Activated T-helper 2 cell treated with anti-CD3 and anti-CD28 coated beads, Interferon-gamma antibody, Interleukin-2, Interleukin-4, amounts not matched to agents 10 μg/mL and 5 μg/mL and 100 μg/mL, durations not matched to agents 14 hours and 24 hours and 36 hours (primary cell): ENCODE results near the gene PDE7B. TPM values are rescaled to one million over a fixed set of nuclear protein-coding genes. Genes with fewer than 3 reads are reported as not detected.

Experiments used
- DNase-seq: peaks from one replicate; pipeline ENCODE4 v3.0.0; 2021; ENCODE audit warnings: low spot score
- H3K27ac Mint-ChIP-seq: one replicate; pipeline ENCODE4 v1.8.0; 2021; ENCODE audit warnings: mixed read lengths
- H3K27me3 Mint-ChIP-seq: one replicate; pipeline ENCODE4 v1.8.0; 2021; ENCODE audit warnings: low read depth, mixed read lengths
- H3K36me3 Mint-ChIP-seq: one replicate; pipeline ENCODE4 v1.8.0; 2021; ENCODE audit warnings: low read depth, mixed read lengths
- H3K4me1 Mint-ChIP-seq: one replicate; pipeline ENCODE4 v1.8.0; 2021; ENCODE audit warnings: low read depth, mixed read lengths
- H3K4me3 Mint-ChIP-seq: one replicate; pipeline ENCODE4 v1.8.0; 2021; ENCODE audit warnings: low read depth, mild to moderate bottlenecking, moderate library complexity, mixed read lengths
- H3K9me3 Mint-ChIP-seq: one replicate; pipeline ENCODE4 v1.8.0; 2021; ENCODE audit warnings: mixed read lengths
- intact Hi-C: fragments of 100-400 bp; cut with micrococcal nuclease; formaldehyde crosslinking; loops from one replicate; pipeline ENCODE4 v1.15.1; 2023
- total RNA-seq: library from RNA; stranded (reverse); gene quantifications from 2 replicates; pipeline ENCODE4 v1.2.3, GENCODE V29; 2022

The PDE7B gene
- total RNA-seq, 1 donor from 2014 or later = 28.8 TPM

GRCh38 chr6:135953818-135954217 lies 102.3 kb downstream of the PDE7B start:
- Mint-ChIP-seq H3K4me3 (no peak overlapping the region), H3K36me3 (peaks cover 28% of the 10 kb centered on the region), H3K27me3 (no peaks in the 10 kb centered on the region), H3K4me1 (peaks cover 5% of the 10 kb centered on the region), H3K9me3 (no peaks in the 10 kb centered on the region), H3K27ac (no peak overlapping the region)
- intact Hi-C loops = no loop called here
- no peak for DNase-seq

- H3K4me1 Mint-ChIP-seq = peaks cover 5% of the 10 kb centered on the region
- no peaks in the 10 kb centered on the region for H3K9me3 Mint-ChIP-seq
- peaks cover 26% of the 10 kb centered on the region for H3K36me3 Mint-ChIP-seq
- no peak overlapping the region for H3K4me3 Mint-ChIP-seq
- intact Hi-C loops = no loop called here
- H3K27ac Mint-ChIP-seq = no peak overlapping the region
- no peak for DNase-seq
- no peaks in the 10 kb centered on the region for H3K27me3 Mint-ChIP-seq
These were observed 103.6 kb downstream of the PDE7B start for GRCh38 chr6:135955099-135955498.

GRCh38 chr6:135962731-135963130 lies 111.2 kb downstream of the PDE7B start:
- no peak overlapping the region for H3K27ac Mint-ChIP-seq
- H3K36me3 Mint-ChIP-seq = peaks cover 61% of the 10 kb centered on the region
- no peaks in the 10 kb centered on the region for H3K4me1 Mint-ChIP-seq
- DNase-seq = no peak
- H3K4me3 Mint-ChIP-seq = no peak overlapping the region
- intact Hi-C loops = no loop called here
- H3K9me3 Mint-ChIP-seq = peaks cover 17% of the 10 kb centered on the region
- no peaks in the 10 kb centered on the region for H3K27me3 Mint-ChIP-seq

GRCh38 chr6:135970750-135971149 lies 119.2 kb downstream of the PDE7B start:
- Mint-ChIP-seq H3K36me3 (peaks cover 42% of the 10 kb centered on the region), H3K27ac (no peak overlapping the region), H3K4me3 (no peak overlapping the region), H3K9me3 (peaks cover 10% of the 10 kb centered on the region), H3K27me3 (no peaks in the 10 kb centered on the region), H3K4me1 (peaks cover 5% of the 10 kb centered on the region)
- intact Hi-C loops = no loop called here
- DNase-seq = no peak

GRCh38 chr6:135971351-135971750 lies 119.8 kb downstream of the PDE7B start:
- peaks cover 8% of the 10 kb centered on the region for H3K4me1 Mint-ChIP-seq
- peaks cover 43% of the 10 kb centered on the region for H3K36me3 Mint-ChIP-seq

GRCh38 chr6:135972150-135972549 lies 120.6 kb downstream of the PDE7B start:
- Mint-ChIP-seq H3K4me1 (peaks cover 9% of the 10 kb centered on the region), H3K27me3 (no peaks in the 10 kb centered on the region), H3K9me3 (peaks cover 8% of the 10 kb centered on the region), H3K36me3 (peaks cover 42% of the 10 kb centered on the region), H3K27ac (no peak overlapping the region), H3K4me3 (no peak overlapping the region)
- intact Hi-C loops = no loop called here
- no peak for DNase-seq

More at GRCh38 chr6:135971351-135971750, 119.8 kb downstream of the PDE7B start:
- Mint-ChIP-seq H3K4me3 (no peak overlapping the region), H3K27ac (no peak overlapping the region), H3K9me3 (peaks cover 8% of the 10 kb centered on the region), H3K27me3 (no peaks in the 10 kb centered on the region)
- DNase-seq = no peak
- intact Hi-C loops = no loop called here

GRCh38 chr6:135972586-135972985 lies 121.1 kb downstream of the PDE7B start:
- intact Hi-C loops = no loop called here
- no peak overlapping the region for H3K27ac Mint-ChIP-seq
- peaks cover 9% of the 10 kb centered on the region for H3K4me1 Mint-ChIP-seq
- peaks cover 8% of the 10 kb centered on the region for H3K9me3 Mint-ChIP-seq
- no peak overlapping the region for H3K4me3 Mint-ChIP-seq
- no peaks in the 10 kb centered on the region for H3K27me3 Mint-ChIP-seq
- DNase-seq = no peak
- H3K36me3 Mint-ChIP-seq = peaks cover 45% of the 10 kb centered on the region

GRCh38 chr6:135974426-135974825 lies 122.9 kb downstream of the PDE7B start:
- H3K27ac Mint-ChIP-seq = no peak overlapping the region
- intact Hi-C loops = no loop called here
- no peak for DNase-seq
- H3K27me3 Mint-ChIP-seq = no peaks in the 10 kb centered on the region
- H3K36me3 Mint-ChIP-seq = peaks cover 49% of the 10 kb centered on the region
- H3K9me3 Mint-ChIP-seq = peaks cover 8% of the 10 kb centered on the region
- H3K4me1 Mint-ChIP-seq = peaks cover 9% of the 10 kb centered on the region
- no peak overlapping the region for H3K4me3 Mint-ChIP-seq

- no peak overlapping the region for H3K4me3 Mint-ChIP-seq
- intact Hi-C loops = no loop called here
- peaks cover 5% of the 10 kb centered on the region for H3K9me3 Mint-ChIP-seq
- peaks cover 8% of the 10 kb centered on the region for H3K4me1 Mint-ChIP-seq
- peaks cover 46% of the 10 kb centered on the region for H3K36me3 Mint-ChIP-seq
- no peaks in the 10 kb centered on the region for H3K27me3 Mint-ChIP-seq
- DNase-seq = no peak
- no peak overlapping the region for H3K27ac Mint-ChIP-seq
These were observed 125.1 kb downstream of the PDE7B start for GRCh38 chr6:135976585-135976984.

- Mint-ChIP-seq H3K27ac (no peak overlapping the region), H3K4me1 (peaks cover 5% of the 10 kb centered on the region), H3K36me3 (peaks cover 31% of the 10 kb centered on the region), H3K9me3 (no peaks in the 10 kb centered on the region), H3K27me3 (no peaks in the 10 kb centered on the region), H3K4me3 (no peak overlapping the region)
- DNase-seq = no peak
- intact Hi-C loops = no loop called here
These were observed 131.6 kb downstream of the PDE7B start for GRCh38 chr6:135983093-135983492.

GRCh38 chr6:135983718-135984343 lies 132.3 kb downstream of the PDE7B start:
- Mint-ChIP-seq H3K27me3 (no peaks in the 10 kb centered on the region), H3K27ac (no peak overlapping the region)

GRCh38 chr6:135985471-135985870 lies 134.0 kb downstream of the PDE7B start:
- intact Hi-C loops = no loop called here
- H3K27ac Mint-ChIP-seq = no peak overlapping the region
- H3K4me3 Mint-ChIP-seq = no peak overlapping the region
- H3K9me3 Mint-ChIP-seq = peaks cover under 1% of the 10 kb centered on the region
- DNase-seq = no peak
- peaks cover 28% of the 10 kb centered on the region for H3K36me3 Mint-ChIP-seq
- H3K4me1 Mint-ChIP-seq = peaks cover 5% of the 10 kb centered on the region
- H3K27me3 Mint-ChIP-seq = no peaks in the 10 kb centered on the region

More at GRCh38 chr6:135983718-135984343, 132.3 kb downstream of the PDE7B start:
- Mint-ChIP-seq H3K4me3 (no peak overlapping the region), H3K9me3 (no peaks in the 10 kb centered on the region), H3K4me1 (peaks cover 5% of the 10 kb centered on the region), H3K36me3 (peaks cover 29% of the 10 kb centered on the region)
- no peak for DNase-seq
- intact Hi-C loops = no loop called here

GRCh38 chr6:135987226-135987625 lies 135.7 kb downstream of the PDE7B start:
- peaks cover 28% of the 10 kb centered on the region for H3K36me3 Mint-ChIP-seq
- no peaks in the 10 kb centered on the region for H3K27me3 Mint-ChIP-seq
- intact Hi-C loops = no loop called here
- H3K4me1 Mint-ChIP-seq = peaks cover 5% of the 10 kb centered on the region
- H3K4me3 Mint-ChIP-seq = no peak overlapping the region
- DNase-seq = no peak
- H3K27ac Mint-ChIP-seq = no peak overlapping the region
- peaks cover 4% of the 10 kb centered on the region for H3K9me3 Mint-ChIP-seq

GRCh38 chr6:135990439-135990838 lies 138.9 kb downstream of the PDE7B start:
- peaks cover 25% of the 10 kb centered on the region for H3K36me3 Mint-ChIP-seq
- peaks cover 15% of the 10 kb centered on the region for H3K4me1 Mint-ChIP-seq
- no peaks in the 10 kb centered on the region for H3K27me3 Mint-ChIP-seq
- intact Hi-C loops = no loop called here
- H3K9me3 Mint-ChIP-seq = peaks cover 4% of the 10 kb centered on the region
- no peak for DNase-seq
- H3K4me3 Mint-ChIP-seq = no peak overlapping the region
- H3K27ac Mint-ChIP-seq = no peak overlapping the region
